GM12801 (cell line): Measurements from ENCODE around the gene ZBTB40.

Experiments used
- TF ChIP-seq, protein P1 (sequence below): IDR thresholded peaks from one replicate; pipeline ENCODE4 v1.5.1; 2011; ENCODE audit warnings: control low read depth; ENCODE audit not compliant: insufficient read length; ENCODE audit errors: extremely low read depth

The ZBTB40 gene

DNA sequence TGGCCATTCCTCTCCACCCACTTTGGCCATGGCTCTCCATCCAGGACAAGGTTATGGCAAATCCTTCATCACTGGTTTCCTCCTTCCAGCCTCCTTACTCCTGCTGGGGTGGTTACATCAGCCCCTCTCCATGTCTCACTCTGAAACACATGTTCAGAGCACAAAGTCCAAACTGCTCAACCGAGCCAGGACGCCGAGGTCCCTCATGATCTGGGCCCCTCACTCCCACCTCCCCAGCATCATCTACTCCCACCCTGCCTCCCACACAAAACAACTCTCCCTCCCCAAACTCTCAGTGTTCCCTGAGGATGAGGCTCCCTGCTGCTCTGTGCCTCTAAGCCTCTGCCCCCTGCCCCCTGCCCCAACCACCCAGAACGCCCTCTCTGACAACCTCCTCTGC is 33.3 kb upstream of the ZBTB40 start:
- TF ChIP-seq, protein P1, sequence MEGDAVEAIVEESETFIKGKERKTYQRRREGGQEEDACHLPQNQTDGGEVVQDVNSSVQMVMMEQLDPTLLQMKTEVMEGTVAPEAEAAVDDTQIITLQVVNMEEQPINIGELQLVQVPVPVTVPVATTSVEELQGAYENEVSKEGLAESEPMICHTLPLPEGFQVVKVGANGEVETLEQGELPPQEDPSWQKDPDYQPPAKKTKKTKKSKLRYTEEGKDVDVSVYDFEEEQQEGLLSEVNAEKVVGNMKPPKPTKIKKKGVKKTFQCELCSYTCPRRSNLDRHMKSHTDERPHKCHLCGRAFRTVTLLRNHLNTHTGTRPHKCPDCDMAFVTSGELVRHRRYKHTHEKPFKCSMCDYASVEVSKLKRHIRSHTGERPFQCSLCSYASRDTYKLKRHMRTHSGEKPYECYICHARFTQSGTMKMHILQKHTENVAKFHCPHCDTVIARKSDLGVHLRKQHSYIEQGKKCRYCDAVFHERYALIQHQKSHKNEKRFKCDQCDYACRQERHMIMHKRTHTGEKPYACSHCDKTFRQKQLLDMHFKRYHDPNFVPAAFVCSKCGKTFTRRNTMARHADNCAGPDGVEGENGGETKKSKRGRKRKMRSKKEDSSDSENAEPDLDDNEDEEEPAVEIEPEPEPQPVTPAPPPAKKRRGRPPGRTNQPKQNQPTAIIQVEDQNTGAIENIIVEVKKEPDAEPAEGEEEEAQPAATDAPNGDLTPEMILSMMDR = no peak

DNA sequence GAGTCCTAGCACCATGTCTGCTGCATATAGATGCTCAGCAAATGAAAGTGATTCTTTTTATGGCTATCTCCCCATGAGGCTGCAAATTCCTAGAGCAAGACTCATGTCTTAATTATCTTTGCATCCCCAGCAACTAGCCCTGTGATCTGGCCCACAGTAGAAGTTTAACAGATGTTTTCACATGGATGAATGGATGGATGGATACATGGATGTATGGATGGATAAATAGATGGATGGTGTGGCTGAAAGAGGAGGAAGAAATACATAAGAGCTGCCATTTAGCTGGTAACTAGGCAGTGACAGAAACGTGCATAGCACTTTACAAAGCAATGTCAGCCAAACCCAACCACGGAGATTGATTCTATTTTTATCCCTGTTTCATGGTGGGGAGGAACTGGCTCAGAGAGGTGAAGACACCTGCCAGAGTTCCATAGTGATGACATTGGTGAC is 32.7 kb upstream of the ZBTB40 start:
- TF ChIP-seq, protein P1 = no peak

DNA sequence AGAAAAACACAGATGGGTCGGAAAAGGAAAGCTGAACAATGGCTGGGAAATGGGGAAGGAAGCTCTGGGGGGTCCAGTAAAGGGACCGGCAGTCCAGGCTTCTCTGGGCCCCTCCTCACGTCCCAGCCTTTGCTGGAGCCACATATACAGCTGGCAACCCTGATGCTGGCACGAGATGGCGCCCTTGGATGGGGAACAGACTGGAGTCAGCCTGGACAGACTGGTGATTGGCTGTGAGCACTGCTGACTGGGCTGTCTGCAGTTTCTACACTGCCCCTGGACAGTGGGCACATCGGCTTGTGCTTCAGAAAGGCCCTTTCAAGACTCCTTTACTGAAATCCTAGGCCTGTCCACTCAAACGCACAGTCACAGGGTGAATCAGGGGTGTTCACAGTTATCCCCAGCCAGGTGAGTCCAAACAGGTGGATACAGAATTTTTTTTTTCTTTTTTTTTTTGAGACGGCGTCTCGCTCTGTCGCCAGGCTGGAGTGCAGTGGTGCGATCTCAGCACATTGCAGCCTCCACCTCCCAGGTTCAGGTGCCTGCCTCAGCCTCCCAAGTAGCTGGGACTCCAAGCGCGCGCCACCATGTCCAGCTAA is 31.1 kb upstream of the ZBTB40 start:
- TF ChIP-seq, protein P1 = no peak

DNA sequence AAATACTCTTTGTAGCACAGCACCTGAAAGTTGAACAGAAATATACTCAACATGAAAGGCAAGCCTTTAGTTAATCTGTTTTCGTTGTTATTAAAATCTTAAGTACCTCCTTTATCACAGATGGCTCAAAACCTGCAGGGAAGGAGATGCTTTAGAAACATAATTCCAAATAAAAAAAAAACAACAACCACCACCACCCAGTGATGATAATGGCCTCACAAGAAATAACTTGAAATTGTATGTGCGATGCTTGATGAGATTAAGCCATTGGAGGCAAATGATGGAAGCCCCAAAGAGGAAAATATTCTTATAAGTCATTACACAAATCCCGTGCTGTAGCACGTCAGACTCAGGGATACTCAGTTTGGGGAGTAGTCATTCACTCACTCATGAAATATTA is 24.9 kb upstream of the ZBTB40 start:
- TF ChIP-seq, protein P1 = no peak

DNA sequence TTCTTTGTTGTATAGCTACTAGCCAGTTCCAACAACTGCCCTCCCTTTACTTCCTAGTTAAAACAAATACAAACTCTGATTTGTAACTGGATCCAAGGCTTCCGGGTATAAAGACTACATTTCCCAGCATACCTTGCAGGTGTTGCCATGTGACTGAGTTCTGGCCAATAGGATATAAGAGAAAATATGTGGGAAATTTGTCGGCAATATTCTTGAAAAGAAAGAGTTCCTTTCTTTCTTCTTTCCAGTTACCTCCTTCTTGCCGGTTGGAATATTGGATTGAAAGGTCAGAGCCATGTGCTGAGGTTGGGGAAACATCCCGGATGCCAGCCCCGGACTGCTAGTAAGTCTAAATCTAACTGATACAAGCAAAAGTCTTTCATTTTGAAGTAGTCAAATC is 23.0 kb upstream of the ZBTB40 start:
- TF ChIP-seq, protein P1 = no peak

DNA sequence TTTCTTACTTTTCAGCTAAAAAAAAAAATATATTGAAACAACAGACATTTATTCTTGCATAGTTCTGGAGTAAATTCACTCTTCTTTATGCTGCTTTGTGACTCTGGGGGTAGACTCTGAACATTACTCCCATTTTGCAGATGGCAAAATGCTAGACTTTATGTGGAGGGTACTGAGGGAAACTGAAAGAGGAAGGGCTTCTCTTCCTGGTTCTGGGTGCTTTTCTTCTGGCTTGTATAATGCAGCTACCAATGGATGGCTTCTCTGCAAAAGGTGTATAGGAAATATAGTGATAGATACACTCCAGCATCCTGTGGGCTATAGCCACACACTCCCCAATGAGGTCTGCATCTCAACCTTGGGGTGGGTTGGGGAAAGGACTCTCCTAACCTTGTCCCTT is 19.7 kb upstream of the ZBTB40 start:
- TF ChIP-seq, protein P1 = no peak

DNA sequence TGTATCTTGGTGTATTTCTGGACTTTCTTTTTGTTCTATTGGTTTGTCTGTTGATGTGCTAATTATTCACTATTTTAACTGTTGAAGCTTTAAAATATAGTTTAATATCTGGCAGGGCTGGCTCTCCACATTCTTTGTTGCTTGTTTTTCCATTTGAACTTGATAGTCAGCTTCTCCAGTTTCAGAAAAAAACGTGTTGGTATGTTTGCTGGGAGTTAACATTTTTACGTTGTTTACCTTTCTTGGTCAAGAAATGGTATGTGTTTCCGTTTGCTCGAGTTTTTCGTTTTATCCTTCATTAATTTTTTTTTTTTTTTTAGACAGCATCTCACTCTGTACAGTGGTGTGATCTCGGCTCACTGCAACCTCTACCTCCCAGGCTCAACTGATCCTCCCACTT is 16.9 kb upstream of the ZBTB40 start:
- TF ChIP-seq, protein P1 = no peak

DNA sequence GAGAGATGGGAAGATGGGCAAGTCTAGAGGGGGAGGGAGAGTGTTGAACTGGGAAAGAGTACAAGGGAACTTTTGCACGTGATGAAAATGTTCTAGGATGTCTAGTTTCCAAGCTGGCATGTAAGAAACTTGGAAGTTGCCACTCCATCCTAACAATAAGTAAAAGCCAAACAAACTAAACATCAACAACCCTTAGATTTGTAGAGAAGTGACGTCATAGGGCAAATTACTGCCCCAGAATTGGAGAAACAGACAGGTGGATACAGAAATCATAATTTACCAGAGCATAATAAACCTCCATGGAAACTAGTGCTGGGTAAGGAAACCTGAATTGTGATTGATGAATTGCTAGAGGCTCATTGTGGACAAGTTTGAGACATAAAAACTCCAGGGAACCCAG is 14.7 kb upstream of the ZBTB40 start:
- TF ChIP-seq, protein P1 = no peak
